ENCODE measurements around the gene ANXA5.

The ANXA5 gene

DNA sequence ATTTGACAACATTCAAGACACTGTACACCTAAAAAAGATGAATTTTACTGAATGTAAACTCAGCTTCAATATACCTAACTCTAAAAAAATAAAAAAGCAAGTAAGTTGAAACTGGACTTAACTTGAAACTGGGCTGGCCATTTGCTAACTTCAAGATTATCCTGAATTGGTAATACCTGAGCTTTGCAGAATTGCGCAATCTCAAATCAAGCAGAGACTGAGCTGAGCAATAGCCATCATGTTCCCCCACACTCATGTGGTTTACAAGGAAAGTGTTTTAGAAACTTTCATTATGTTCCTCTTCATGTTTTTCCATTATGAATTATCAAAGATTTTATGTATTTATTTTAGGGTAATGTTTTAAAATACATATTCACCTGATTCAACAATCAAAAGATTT is 38.7 kb downstream of the ANXA5 start:
- H3K4me3 ChIP-seq (ENCODE audit: low read depth, low read length) = no peak overlapping the region
- TF ChIP-seq, protein P1, sequence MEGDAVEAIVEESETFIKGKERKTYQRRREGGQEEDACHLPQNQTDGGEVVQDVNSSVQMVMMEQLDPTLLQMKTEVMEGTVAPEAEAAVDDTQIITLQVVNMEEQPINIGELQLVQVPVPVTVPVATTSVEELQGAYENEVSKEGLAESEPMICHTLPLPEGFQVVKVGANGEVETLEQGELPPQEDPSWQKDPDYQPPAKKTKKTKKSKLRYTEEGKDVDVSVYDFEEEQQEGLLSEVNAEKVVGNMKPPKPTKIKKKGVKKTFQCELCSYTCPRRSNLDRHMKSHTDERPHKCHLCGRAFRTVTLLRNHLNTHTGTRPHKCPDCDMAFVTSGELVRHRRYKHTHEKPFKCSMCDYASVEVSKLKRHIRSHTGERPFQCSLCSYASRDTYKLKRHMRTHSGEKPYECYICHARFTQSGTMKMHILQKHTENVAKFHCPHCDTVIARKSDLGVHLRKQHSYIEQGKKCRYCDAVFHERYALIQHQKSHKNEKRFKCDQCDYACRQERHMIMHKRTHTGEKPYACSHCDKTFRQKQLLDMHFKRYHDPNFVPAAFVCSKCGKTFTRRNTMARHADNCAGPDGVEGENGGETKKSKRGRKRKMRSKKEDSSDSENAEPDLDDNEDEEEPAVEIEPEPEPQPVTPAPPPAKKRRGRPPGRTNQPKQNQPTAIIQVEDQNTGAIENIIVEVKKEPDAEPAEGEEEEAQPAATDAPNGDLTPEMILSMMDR (IDR thresholded peaks at IDR 0.05; ENCODE audit: borderline replicate concordance, insufficient read depth, low read depth, low read length) = no peak

DNA sequence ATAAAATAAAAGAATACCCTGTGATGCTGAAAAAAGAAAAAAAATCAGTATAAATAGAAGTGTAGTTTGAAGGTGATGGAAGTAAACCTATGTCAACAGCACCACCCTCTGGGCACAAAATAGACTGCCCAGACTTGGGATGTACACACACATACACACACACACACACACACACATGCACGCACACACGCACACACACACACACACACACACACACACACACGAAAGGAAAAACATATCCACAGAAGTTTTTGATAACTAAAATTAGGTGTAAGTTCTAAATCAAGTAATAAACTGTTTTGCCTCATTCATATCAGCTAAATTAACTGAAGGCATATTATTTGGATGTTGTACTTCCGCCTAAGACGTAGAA is 40.5 kb downstream of the ANXA5 start:
- no peak overlapping the region for H3K4me3 ChIP-seq (ENCODE audit: low read depth, low read length)
- TF ChIP-seq, protein P1 (IDR thresholded peaks at IDR 0.05; ENCODE audit: borderline replicate concordance, insufficient read depth, low read depth, low read length) = peak; percentile 34; the same call in 1 of the 2 replicates

- no peak overlapping the region for H3K4me3 ChIP-seq (ENCODE audit: low read depth, low read length)
- TF ChIP-seq, protein P1 (IDR thresholded peaks at IDR 0.05; ENCODE audit: borderline replicate concordance, insufficient read depth, low read depth, low read length) = no peak
Observed at GRCh38 chr4:121655320-121656268, 41.2 kb downstream of the ANXA5 start.

- TF ChIP-seq, protein P1 (IDR thresholded peaks at IDR 0.05; ENCODE audit: borderline replicate concordance, insufficient read depth, low read depth, low read length) = no peak
- no peak overlapping the region for H3K4me3 ChIP-seq (ENCODE audit: low read depth, low read length)
Observed at GRCh38 chr4:121654738-121655137, 42.0 kb downstream of the ANXA5 start.

GRCh38 chr4:121653986-121654385 is 42.8 kb downstream of the ANXA5 start:
- H3K4me3 ChIP-seq (ENCODE audit: low read depth, low read length) = no peak overlapping the region
- TF ChIP-seq, protein P1 (IDR thresholded peaks at IDR 0.05; ENCODE audit: borderline replicate concordance, insufficient read depth, low read depth, low read length) = no peak

DNA sequence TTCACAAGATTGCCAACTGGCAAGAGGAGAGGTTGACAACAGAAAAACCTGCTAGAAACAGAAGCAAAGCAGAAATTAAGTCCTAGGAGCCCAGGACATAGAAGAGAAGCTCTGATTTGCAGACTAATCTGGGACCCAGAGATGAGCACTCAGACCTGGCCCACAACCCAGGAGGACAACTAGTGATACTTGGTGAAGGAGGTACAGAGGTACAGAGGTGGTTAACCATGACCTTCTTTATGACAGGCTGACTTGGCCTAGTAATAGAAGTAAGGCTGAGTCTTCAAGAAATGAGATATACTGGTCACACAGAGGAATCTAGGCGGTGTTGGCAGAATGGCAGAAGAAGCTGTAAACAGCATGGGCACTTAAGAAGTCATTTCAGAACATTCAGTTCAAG is 43.6 kb downstream of the ANXA5 start:
- no peak overlapping the region for H3K4me3 ChIP-seq (ENCODE audit: low read depth, low read length)
- TF ChIP-seq, protein P1 (IDR thresholded peaks at IDR 0.05; ENCODE audit: borderline replicate concordance, insufficient read depth, low read depth, low read length) = no peak

GRCh38 chr4:121651597-121651996 is 45.2 kb downstream of the ANXA5 start:
- H3K4me3 ChIP-seq (ENCODE audit: low read depth, low read length) = no peak overlapping the region
- TF ChIP-seq, protein P1 (IDR thresholded peaks at IDR 0.05; ENCODE audit: borderline replicate concordance, insufficient read depth, low read depth, low read length) = no peak
